ENCODE data around the gene RBM33. TPM values are rescaled to one million over a fixed set of nuclear protein-coding genes. Genes with fewer than 3 reads are reported as not detected.

RBM33 gene
- total RNA-seq, 1 donor from 2014 or later = 67.2 TPM

GRCh38 chr7:155705623-155706360 lies 61.3 kb downstream of the RBM33 start:
- H3K27ac Mint-ChIP-seq = no peak overlapping the region
- no peak overlapping the region for H3K4me3 Mint-ChIP-seq
- no peak for DNase-seq (ENCODE audit: extremely low spot score, unreplicated experiment)
- TF ChIP-seq CTCF (conservative IDR thresholded peaks at IDR 0.05) = no peak
- H3K36me3 Mint-ChIP-seq = peaks cover 31% of the 10 kb centered on the region
- no peaks in the 10 kb centered on the region for H3K4me1 Mint-ChIP-seq (ENCODE audit: unreplicated experiment)
- no peaks in the 10 kb centered on the region for H3K27me3 Mint-ChIP-seq
- H3K9me3 Mint-ChIP-seq = no peaks in the 10 kb centered on the region

- H3K4me3 Mint-ChIP-seq = no peak overlapping the region
- H3K4me1 Mint-ChIP-seq (ENCODE audit: unreplicated experiment) = no peaks in the 10 kb centered on the region
- DNase-seq (ENCODE audit: extremely low spot score, unreplicated experiment) = no peak
- H3K27me3 Mint-ChIP-seq = no peaks in the 10 kb centered on the region
- H3K27ac Mint-ChIP-seq = peak overlapping the region; percentile 10
- no peak for TF ChIP-seq CTCF (conservative IDR thresholded peaks at IDR 0.05)
- H3K9me3 Mint-ChIP-seq = no peaks in the 10 kb centered on the region
- peaks cover 35% of the 10 kb centered on the region for H3K36me3 Mint-ChIP-seq
These were observed 61.9 kb downstream of the RBM33 start for GRCh38 chr7:155706376-155706775.

GRCh38 chr7:155709453-155709852 lies 65.0 kb downstream of the RBM33 start:
- Mint-ChIP-seq H3K4me1 (ENCODE audit: unreplicated experiment) (peaks cover 5% of the 10 kb centered on the region), H3K4me3 (no peak overlapping the region), H3K27ac (no peak overlapping the region), H3K9me3 (no peaks in the 10 kb centered on the region), H3K36me3 (peaks cover 43% of the 10 kb centered on the region), H3K27me3 (no peaks in the 10 kb centered on the region)
- TF ChIP-seq CTCF (conservative IDR thresholded peaks at IDR 0.05) = no peak
- DNase-seq (ENCODE audit: extremely low spot score, unreplicated experiment) = no peak

- H3K27me3 Mint-ChIP-seq = no peaks in the 10 kb centered on the region
- H3K9me3 Mint-ChIP-seq = no peaks in the 10 kb centered on the region
- H3K27ac Mint-ChIP-seq = no peak overlapping the region
- peaks cover 45% of the 10 kb centered on the region for H3K36me3 Mint-ChIP-seq
- no peak for TF ChIP-seq CTCF (conservative IDR thresholded peaks at IDR 0.05)
- H3K4me1 Mint-ChIP-seq (ENCODE audit: unreplicated experiment) = peaks cover 5% of the 10 kb centered on the region
- DNase-seq (ENCODE audit: extremely low spot score, unreplicated experiment) = no peak
- no peak overlapping the region for H3K4me3 Mint-ChIP-seq
These were observed 65.6 kb downstream of the RBM33 start for GRCh38 chr7:155710031-155710430.

- TF ChIP-seq CTCF (conservative IDR thresholded peaks at IDR 0.05) = no peak
- peaks cover 41% of the 10 kb centered on the region for H3K36me3 Mint-ChIP-seq
These were observed 66.1 kb downstream of the RBM33 start for GRCh38 chr7:155710530-155710929.

More at GRCh38 chr7:155710530-155710929, 66.1 kb downstream of the RBM33 start:
- Mint-ChIP-seq H3K27me3 (no peaks in the 10 kb centered on the region), H3K4me3 (no peak overlapping the region), H3K4me1 (ENCODE audit: unreplicated experiment) (peaks cover 5% of the 10 kb centered on the region), H3K27ac (no peak overlapping the region), H3K9me3 (no peaks in the 10 kb centered on the region)
- DNase-seq (ENCODE audit: extremely low spot score, unreplicated experiment) = no peak

Measured in type B pancreatic cell (in vitro differentiated cells).